Activated naive CD4-positive, alpha-beta T cell treated with anti-CD3 and anti-CD28 coated beads, Interleukin-2, amount 50 U/mL, for 24 hours (primary cell): Measurements from ENCODE around the gene TUSC2.

Experiments
- H3K27ac Mint-ChIP-seq: one replicate; pipeline ENCODE4 v1.8.0; 2021; ENCODE audit warnings: mild to moderate bottlenecking, mixed read lengths
- H3K27me3 Mint-ChIP-seq: one replicate; pipeline ENCODE4 v1.8.0; 2021; ENCODE audit warnings: mixed read lengths
- H3K36me3 Mint-ChIP-seq: one replicate; pipeline ENCODE4 v1.8.0; 2021; ENCODE audit warnings: mixed read lengths
- H3K4me1 Mint-ChIP-seq: one replicate; pipeline ENCODE4 v1.8.0; 2021; ENCODE audit warnings: mixed read lengths
- H3K4me3 Mint-ChIP-seq: one replicate; pipeline ENCODE4 v1.8.0; 2021; ENCODE audit warnings: mild to moderate bottlenecking, mixed read lengths
- H3K9me3 Mint-ChIP-seq: one replicate; pipeline ENCODE4 v1.8.0; 2021; ENCODE audit warnings: mixed read lengths

Gene TUSC2

GRCh38 chr3:50358355-50358910 lies 30.4 kb upstream of the TUSC2 start:
- H3K27ac Mint-ChIP-seq: peak overlapping the region; percentile 92
- peaks cover 41% of the 10 kb centered on the region for H3K4me1 Mint-ChIP-seq
- no peaks in the 10 kb centered on the region for H3K9me3 Mint-ChIP-seq
- peak overlapping the region; percentile 93 for H3K4me3 Mint-ChIP-seq
- H3K27me3 Mint-ChIP-seq: no peaks in the 10 kb centered on the region
- peaks cover 8% of the 10 kb centered on the region for H3K36me3 Mint-ChIP-seq

DNA sequence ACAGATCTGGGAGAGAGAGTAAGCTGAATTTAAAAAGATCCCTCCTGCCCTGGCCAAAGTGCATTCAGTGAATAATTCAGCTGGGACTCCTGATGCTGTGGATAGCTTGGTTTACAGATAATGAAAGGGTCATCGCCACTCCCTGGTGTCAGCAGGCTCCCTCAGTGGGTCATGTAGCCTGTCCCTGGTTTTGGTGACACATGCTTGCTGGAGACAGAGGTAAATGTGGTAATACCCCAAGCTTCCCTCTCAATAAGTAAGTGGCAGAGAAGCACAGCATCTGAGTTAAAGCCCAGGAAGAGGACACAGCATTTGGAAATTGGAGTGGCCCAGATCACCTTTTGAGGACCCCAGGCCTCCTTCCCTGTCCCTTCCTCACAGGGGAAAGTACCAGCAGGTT lies 29.5 kb upstream of the TUSC2 start:
- H3K4me3 Mint-ChIP-seq: peak overlapping the region; percentile 93
- H3K27ac Mint-ChIP-seq: peak overlapping the region; percentile 87
- H3K4me1 Mint-ChIP-seq: peaks cover 41% of the 10 kb centered on the region
- no peaks in the 10 kb centered on the region for H3K9me3 Mint-ChIP-seq
- H3K36me3 Mint-ChIP-seq: peaks cover 8% of the 10 kb centered on the region
- H3K27me3 Mint-ChIP-seq: no peaks in the 10 kb centered on the region

GRCh38 chr3:50356553-50356952 lies 28.5 kb upstream of the TUSC2 start:
- H3K27ac Mint-ChIP-seq: no peak overlapping the region

GRCh38 chr3:50355829-50356552 lies 28.0 kb upstream of the TUSC2 start:
- peaks cover 8% of the 10 kb centered on the region for H3K36me3 Mint-ChIP-seq
- H3K4me1 Mint-ChIP-seq: peaks cover 52% of the 10 kb centered on the region
- no peaks in the 10 kb centered on the region for H3K9me3 Mint-ChIP-seq
- no peaks in the 10 kb centered on the region for H3K27me3 Mint-ChIP-seq
- H3K27ac Mint-ChIP-seq: peak overlapping the region; percentile 55
- peak overlapping the region; percentile 93 for H3K4me3 Mint-ChIP-seq

More at GRCh38 chr3:50356553-50356952, 28.5 kb upstream of the TUSC2 start:
- Mint-ChIP-seq H3K4me1 (peaks cover 47% of the 10 kb centered on the region), H3K9me3 (no peaks in the 10 kb centered on the region), H3K4me3 (peak overlapping the region; percentile 93), H3K36me3 (peaks cover 8% of the 10 kb centered on the region), H3K27me3 (no peaks in the 10 kb centered on the region)

DNA sequence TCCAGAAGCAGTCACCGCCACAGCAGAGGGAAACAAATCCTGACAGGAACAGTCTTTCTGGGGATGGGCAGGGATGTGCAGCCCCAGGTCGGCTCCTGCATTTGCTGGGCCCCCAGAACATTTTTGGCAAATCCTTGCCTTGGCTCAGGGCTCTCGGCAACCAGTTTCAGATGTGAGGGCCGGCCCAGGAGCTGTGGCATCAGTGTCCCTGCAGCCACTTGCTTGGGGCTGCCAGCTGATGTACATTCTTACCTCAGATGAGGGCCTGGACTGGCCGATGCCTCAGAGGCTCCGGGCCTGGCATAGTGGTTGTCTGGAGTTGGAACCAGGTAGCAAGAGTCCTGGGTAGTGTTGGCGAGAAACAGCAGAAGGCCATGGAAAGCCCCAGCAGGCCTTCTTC lies 26.8 kb upstream of the TUSC2 start:
- Mint-ChIP-seq H3K9me3 (no peaks in the 10 kb centered on the region), H3K27ac (no peak overlapping the region), H3K4me1 (peaks cover 58% of the 10 kb centered on the region), H3K4me3 (no peak overlapping the region), H3K27me3 (no peaks in the 10 kb centered on the region), H3K36me3 (peaks cover 8% of the 10 kb centered on the region)

- Mint-ChIP-seq H3K9me3 (no peaks in the 10 kb centered on the region), H3K36me3 (peaks cover 7% of the 10 kb centered on the region), H3K27ac (peak overlapping the region; percentile 17), H3K27me3 (no peaks in the 10 kb centered on the region), H3K4me3 (no peak overlapping the region), H3K4me1 (peaks cover 58% of the 10 kb centered on the region)
Measured at GRCh38 chr3:50354186-50354764, 26.3 kb upstream of the TUSC2 start.

DNA sequence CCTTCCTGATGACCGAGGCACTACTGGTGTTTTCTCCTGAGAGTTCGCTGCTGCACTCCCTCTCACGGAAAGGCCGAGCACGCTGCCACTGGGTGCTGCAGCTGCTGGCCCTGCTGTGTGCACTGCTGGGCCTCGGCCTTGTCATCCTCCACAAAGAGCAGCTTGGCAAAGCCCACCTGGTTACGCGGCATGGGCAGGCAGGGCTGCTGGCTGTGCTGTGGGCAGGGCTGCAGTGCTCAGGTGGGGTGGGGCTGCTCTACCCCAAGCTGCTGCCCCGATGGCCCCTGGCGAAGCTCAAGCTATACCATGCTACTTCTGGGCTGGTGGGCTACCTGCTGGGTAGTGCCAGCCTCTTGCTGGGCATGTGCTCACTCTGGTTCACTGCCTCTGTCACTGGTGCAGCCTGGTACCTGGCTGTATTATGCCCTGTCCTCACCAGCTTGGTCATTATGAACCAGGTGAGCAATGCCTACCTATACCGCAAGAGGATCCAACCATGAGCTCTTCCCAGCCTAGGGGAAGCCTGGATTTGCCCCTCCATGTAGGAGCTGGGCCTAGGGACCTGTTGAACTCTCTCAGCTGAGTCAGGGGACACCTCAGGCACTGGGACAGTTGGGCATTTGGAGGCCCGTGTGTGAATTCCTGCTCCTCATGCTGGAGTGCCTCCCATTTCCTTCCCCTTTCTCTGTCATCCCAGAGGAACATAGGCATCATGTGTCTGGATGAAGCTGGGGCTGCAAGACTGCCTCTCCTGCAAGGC lies 25.4 kb upstream of the TUSC2 start:
- Mint-ChIP-seq H3K4me3 (no peak overlapping the region), H3K27ac (no peak overlapping the region), H3K9me3 (no peaks in the 10 kb centered on the region), H3K27me3 (no peaks in the 10 kb centered on the region), H3K4me1 (peaks cover 62% of the 10 kb centered on the region), H3K36me3 (peaks cover 6% of the 10 kb centered on the region)

DNA sequence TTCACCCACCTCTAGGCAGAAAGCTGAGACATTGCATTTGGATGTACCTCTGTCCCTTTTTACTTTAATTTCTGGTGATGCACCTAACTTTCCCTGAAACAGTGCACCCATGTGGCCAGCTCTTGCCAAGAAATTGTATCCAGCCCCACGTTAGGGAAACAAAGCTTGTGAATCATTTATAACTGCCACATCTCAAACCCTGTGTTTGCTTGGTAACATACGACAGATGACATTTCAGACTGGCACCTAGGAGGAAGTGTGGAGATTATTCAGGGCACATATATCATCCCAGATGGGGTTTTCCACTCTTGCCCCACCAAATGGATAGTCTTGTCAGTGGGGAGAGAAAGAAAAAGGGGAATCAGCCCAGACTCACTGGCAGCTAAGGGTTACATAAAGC lies 24.8 kb upstream of the TUSC2 start:
- Mint-ChIP-seq H3K36me3 (peaks cover 2% of the 10 kb centered on the region), H3K4me1 (peaks cover 62% of the 10 kb centered on the region), H3K4me3 (no peak overlapping the region), H3K27ac (peak overlapping the region; percentile 59), H3K9me3 (no peaks in the 10 kb centered on the region), H3K27me3 (no peaks in the 10 kb centered on the region)

DNA sequence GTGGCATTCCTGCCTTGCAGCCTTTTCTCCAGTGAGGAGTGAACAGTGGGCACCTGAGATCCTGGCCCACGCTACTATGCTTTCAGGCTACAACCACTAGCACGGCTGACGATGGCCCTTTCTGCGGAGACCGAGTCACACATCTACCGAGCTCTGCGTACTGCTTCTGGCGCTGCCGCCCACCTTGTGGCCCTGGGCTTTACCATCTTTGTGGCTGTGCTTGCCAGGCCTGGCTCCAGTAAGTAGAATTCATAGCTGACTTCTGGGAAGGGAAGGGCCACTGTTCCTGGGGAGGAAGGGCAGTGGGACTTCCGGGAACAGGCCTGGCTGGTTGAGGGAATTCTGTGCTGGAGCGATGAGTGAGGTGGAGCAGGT lies 23.3 kb upstream of the TUSC2 start:
- Mint-ChIP-seq H3K27me3 (no peaks in the 10 kb centered on the region), H3K4me1 (peaks cover 58% of the 10 kb centered on the region), H3K4me3 (peak overlapping the region; percentile 90), H3K9me3 (no peaks in the 10 kb centered on the region), H3K36me3 (peaks cover 2% of the 10 kb centered on the region), H3K27ac (peak overlapping the region; percentile 91)

DNA sequence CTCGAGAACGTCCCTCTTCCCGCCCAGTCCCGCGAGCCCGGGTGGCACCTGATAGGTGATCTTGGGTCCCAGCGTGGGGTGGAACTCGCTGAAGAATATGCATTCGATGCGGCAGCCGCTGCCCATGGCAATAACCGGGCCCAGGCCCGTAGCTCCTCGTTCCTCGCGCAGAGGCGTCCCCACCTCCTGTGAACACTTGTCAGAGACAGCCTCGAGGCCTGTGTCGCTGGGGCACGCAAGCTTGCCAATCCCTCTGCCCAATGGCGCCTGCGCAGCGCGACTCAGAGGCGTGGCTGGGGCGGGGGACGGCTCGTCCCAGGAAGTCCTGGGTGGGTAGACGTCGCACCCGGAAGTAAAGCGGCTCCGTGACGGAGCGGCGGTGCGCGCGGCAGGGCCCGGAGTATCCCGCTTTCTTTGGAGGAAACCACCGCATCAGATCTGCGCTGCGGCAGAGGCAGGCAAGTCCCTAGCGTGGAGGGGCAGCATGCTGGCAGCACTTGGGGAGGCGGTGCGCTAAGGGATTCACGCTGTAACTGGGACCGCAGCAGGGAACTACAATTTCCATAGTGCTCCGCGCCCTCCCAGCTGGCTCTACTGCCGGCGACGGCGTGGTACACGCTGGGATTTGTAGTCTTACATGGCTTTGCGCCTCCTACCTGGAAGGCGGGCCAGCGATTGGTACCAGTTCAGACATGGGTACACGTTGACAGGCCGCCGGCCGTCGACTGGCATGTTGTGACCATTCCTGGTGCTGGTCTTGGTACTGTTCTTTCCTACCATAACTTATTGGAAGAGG lies 22.7 kb upstream of the TUSC2 start, which contains the start of the genes CYB561D2 and NPRL2:
Gene CYB561D2 (plus strand): TSS at position 336 of the 796 bp plus-strand sequence. CDS start 572 bp downstream, outside the sequence.
Gene NPRL2 (minus strand): TSS at position 249 of the 796 bp plus-strand sequence. CDS start 123 bp downstream, at position 126.
- peaks cover 58% of the 10 kb centered on the region for H3K4me1 Mint-ChIP-seq
- peaks cover 2% of the 10 kb centered on the region for H3K36me3 Mint-ChIP-seq
- peak within 1 kb of the TSS; percentile 90 for H3K4me3 Mint-ChIP-seq
- no peaks in the 10 kb centered on the region for H3K9me3 Mint-ChIP-seq
- peak within 1 kb of the TSS; percentile 91 for H3K27ac Mint-ChIP-seq
- no peaks in the 10 kb centered on the region for H3K27me3 Mint-ChIP-seq

DNA sequence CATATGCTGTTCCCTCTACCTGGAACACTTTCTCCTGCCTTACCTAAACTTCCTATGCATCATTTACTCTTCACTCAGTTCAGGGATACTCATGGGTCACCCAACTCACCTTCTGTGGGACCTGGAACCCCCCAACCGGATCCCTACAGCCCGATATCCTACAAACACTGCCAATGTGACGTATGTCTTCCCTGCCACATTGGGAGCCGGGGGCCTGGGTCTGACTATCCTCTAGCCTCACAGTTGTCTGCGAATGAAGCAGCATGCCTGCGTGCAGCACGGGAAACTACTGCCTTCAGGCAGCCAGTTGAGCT lies 22.1 kb upstream of the TUSC2 start:
- Mint-ChIP-seq H3K36me3 (peaks cover 2% of the 10 kb centered on the region), H3K4me1 (peaks cover 58% of the 10 kb centered on the region), H3K27me3 (no peaks in the 10 kb centered on the region), H3K4me3 (peak overlapping the region; percentile 90), H3K27ac (peak overlapping the region; percentile 91), H3K9me3 (no peaks in the 10 kb centered on the region)

- Mint-ChIP-seq H3K27ac (peak overlapping the region; percentile 23), H3K36me3 (no peaks in the 10 kb centered on the region), H3K4me1 (peaks cover 54% of the 10 kb centered on the region), H3K4me3 (no peak overlapping the region), H3K9me3 (no peaks in the 10 kb centered on the region), H3K27me3 (no peaks in the 10 kb centered on the region)
Measured at GRCh38 chr3:50347187-50347813, 19.3 kb upstream of the TUSC2 start.

DNA sequence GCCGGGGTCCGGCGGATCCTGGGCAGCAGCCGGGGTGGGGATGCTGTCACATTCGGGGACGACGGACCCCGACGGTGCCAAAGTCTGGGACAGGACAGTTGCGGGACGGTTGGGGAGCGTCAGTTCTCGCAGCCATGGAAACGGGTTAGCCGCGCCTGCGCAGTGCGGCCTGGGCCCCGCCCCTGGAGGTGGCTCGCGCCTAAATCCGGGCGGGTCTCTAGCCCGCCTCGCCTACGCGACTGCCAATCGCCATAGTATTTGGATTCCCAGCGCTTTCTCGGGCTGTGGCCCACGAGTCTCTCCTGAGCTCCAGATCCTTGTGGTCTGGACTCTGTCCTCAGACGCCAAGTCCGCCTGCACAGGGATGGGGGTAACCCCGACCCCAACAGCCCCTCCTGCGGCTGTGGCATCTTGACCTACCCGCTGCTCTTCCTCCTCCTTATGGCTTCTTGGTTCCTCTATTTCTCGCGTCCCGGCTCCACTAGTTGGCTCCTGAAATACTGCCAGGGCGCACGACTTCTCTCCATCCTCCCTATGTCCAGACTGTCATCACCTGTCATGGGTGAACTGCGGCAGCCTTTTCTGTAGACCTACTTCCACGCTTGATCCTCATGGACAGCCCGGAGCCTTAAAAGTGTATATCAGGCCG lies 17.7 kb upstream of the TUSC2 start, which contains the start of gene ZMYND10:
Gene ZMYND10 (minus strand): TSS at position 147 of the 649 bp plus-strand sequence. CDS start 153 bp downstream, outside the sequence.
- no peaks in the 10 kb centered on the region for H3K36me3 Mint-ChIP-seq
- H3K27me3 Mint-ChIP-seq: no peaks in the 10 kb centered on the region
- H3K9me3 Mint-ChIP-seq: no peaks in the 10 kb centered on the region
- peaks cover 48% of the 10 kb centered on the region for H3K4me1 Mint-ChIP-seq
- no peak within 1 kb of the TSS for H3K27ac Mint-ChIP-seq
- H3K4me3 Mint-ChIP-seq: peak within 1 kb of the TSS; percentile 68

- Mint-ChIP-seq H3K4me1 (peaks cover 44% of the 10 kb centered on the region), H3K4me3 (no peak overlapping the region), H3K27ac (no peak overlapping the region), H3K27me3 (no peaks in the 10 kb centered on the region), H3K36me3 (no peaks in the 10 kb centered on the region), H3K9me3 (no peaks in the 10 kb centered on the region)
Measured at GRCh38 chr3:50345008-50345407, 17.0 kb upstream of the TUSC2 start.
